Gastroesophageal sphincter (tissue), 4 donors: ENCODE results near the gene FAM240A. TPM values are rescaled to one million over a fixed set of nuclear protein-coding genes. Genes with fewer than 3 reads are reported as not detected.

Experiments
- ATAC-seq: fragments of 150-250 bp; one replicate; pipeline ENCODE4 v1.9.1; 2016; ENCODE audit warnings: mild to moderate bottlenecking, moderate library complexity
- H3K27ac ChIP-seq, 4 donors: fragments of 200-600 bp; sonication (generic) in 3 of 4; 1 replicate in 3 of 4; 2 replicates in 1 of 4; pipeline ENCODE4 v1.5.1; 2016 to 2019
- H3K27me3 ChIP-seq: fragments of 200-600 bp; sonication (generic); one replicate; pipeline ENCODE4 v1.5.1; 2019
- H3K36me3 ChIP-seq, 2 donors: fragments of 200-600 bp; sonication (generic); one replicate each; pipeline ENCODE4 v1.5.1; 2019; ENCODE audit warnings: control low read depth in 1 of 2
- H3K4me1 ChIP-seq, 3 donors: fragments of 200-600 bp; sonication (generic); 1 replicate in 2 of 3; 2 replicates in 1 of 3; pipeline ENCODE4 v1.5.1; 2016 to 2019; ENCODE audit warnings: control low read depth in 2 of 3
- H3K4me3 ChIP-seq, 2 donors: fragments of 200-600 bp; sonication (generic); one replicate each; pipeline ENCODE4 v1.5.1; 2019; ENCODE audit warnings: mild to moderate bottlenecking in 1 of 2, moderate library complexity in 1 of 2
- H3K9me3 ChIP-seq, 3 donors: fragments of 200-600 bp; sonication (generic); one replicate each; pipeline ENCODE4 v1.5.1; 2017 to 2019; ENCODE audit warnings: control low read depth in 2 of 3
- CTCF ChIP-seq, 4 experiments: fragments of 200-600 bp in 2 of 4; fragments of 450-650 bp in 2 of 4; sonication (generic) in 1 of 4; IDR thresholded peaks; one replicate each; pipeline ENCODE4 v1.5.1; 2017 to 2019; ENCODE audit warnings: antibody characterized with exemption in 4 of 4, mild to moderate bottlenecking in 2 of 4, moderate library complexity in 2 of 4
- EP300 ChIP-seq: sonication (generic); formaldehyde crosslinking; IDR thresholded peaks from one replicate; pipeline ENCODE4 v1.6.1; 2017; ENCODE audit warnings: antibody characterized with exemption, mild to moderate bottlenecking
- POLR2A ChIP-seq, 2 donors: fragments of 450-650 bp; IDR thresholded peaks; one replicate each; pipeline ENCODE4 v1.6.1; 2017; ENCODE audit warnings: antibody characterized with exemption in 2 of 2, mild to moderate bottlenecking in 2 of 2, moderate library complexity in 1 of 2
- POLR2AphosphoS5 ChIP-seq: sonication (generic); formaldehyde crosslinking; IDR thresholded peaks from one replicate; pipeline ENCODE4 v1.6.1; 2017; ENCODE audit warnings: antibody characterized with exemption
- WGBS, 2 donors: methylation state at CpG; one replicate each; pipeline ENCODE4 v1.1.5; 2018; ENCODE audit warnings: low coverage in 1 of 2; 5-methylcytosine and 5-hydroxymethylcytosine counted together
- total RNA-seq, 4 donors: library from RNA; depleted of rRNA; stranded (reverse); fragments of >200 nt; gene quantifications; one replicate each; pipeline ENCODE4 v1.1.0, GENCODE V29; 2016

FAM240A gene
- total RNA-seq, 4 donors from 2014 or later: not detected

GRCh38 chr3:46661776-46662766, 49.7 kb downstream of the FAM240A start:
- Histone ChIP-seq H3K27ac (no peak overlapping the region), H3K4me3 (no peak overlapping the region), H3K36me3 (no peaks in the 10 kb centered on the region), H3K27me3 (no peaks in the 10 kb centered on the region), H3K4me1 (peaks cover 0 to 32% (median 5%) of the 10 kb centered on the region in 3 donors), H3K9me3 (no peaks in the 10 kb centered on the region)
- TF ChIP-seq CTCF (IDR thresholded peaks at IDR 0.05) (no peak), EP300 (no peak), POLR2AphosphoS5 (no peak), POLR2A (IDR thresholded peaks at IDR 0.05) (no peak)
- WGBS, 2 donors: 78 to 81% methylated on average over 7 to 12 of the region's 15 CpGs
- no peak for ATAC-seq

- no peak overlapping the region for H3K27ac ChIP-seq
- no peaks in the 10 kb centered on the region for H3K36me3 ChIP-seq
- peak; percentile 26 for ATAC-seq
- peaks cover 0 to 34% (median 5%) of the 10 kb centered on the region in 3 donors for H3K4me1 ChIP-seq
- H3K9me3 ChIP-seq: no peaks in the 10 kb centered on the region
- H3K4me3 ChIP-seq: no peak overlapping the region
- TF ChIP-seq CTCF (IDR thresholded peaks at IDR 0.05) (no peak), POLR2A (IDR thresholded peaks at IDR 0.05) (no peak), POLR2AphosphoS5 (no peak), EP300 (no peak)
- 47 to 48% methylated on average over 3 to 11 of the region's 17 CpGs for WGBS, 2 donors
- H3K27me3 ChIP-seq: no peaks in the 10 kb centered on the region
Measured at GRCh38 chr3:46662771-46663551, 50.6 kb downstream of the FAM240A start.

- H3K4me1 ChIP-seq: peaks cover 0 to 34% (median 5%) of the 10 kb centered on the region in 3 donors
- no peak for ATAC-seq
Measured at GRCh38 chr3:46663591-46664135, 51.3 kb downstream of the FAM240A start.

More at GRCh38 chr3:46663591-46664135, 51.3 kb downstream of the FAM240A start:
- Histone ChIP-seq H3K4me3 (no peak overlapping the region), H3K36me3 (no peaks in the 10 kb centered on the region), H3K9me3 (no peaks in the 10 kb centered on the region), H3K27me3 (no peaks in the 10 kb centered on the region), H3K27ac (no peak overlapping the region)
- peak in 1 of 4 experiments; percentile 17 for TF ChIP-seq CTCF (IDR thresholded peaks at IDR 0.05)
- TF ChIP-seq POLR2A (IDR thresholded peaks at IDR 0.05): no peak
- WGBS, 2 donors: 60 to 80% methylated on average over 5 to 6 of the region's 8 CpGs
